ENCODE measurements around the gene HCCS.

DNA sequence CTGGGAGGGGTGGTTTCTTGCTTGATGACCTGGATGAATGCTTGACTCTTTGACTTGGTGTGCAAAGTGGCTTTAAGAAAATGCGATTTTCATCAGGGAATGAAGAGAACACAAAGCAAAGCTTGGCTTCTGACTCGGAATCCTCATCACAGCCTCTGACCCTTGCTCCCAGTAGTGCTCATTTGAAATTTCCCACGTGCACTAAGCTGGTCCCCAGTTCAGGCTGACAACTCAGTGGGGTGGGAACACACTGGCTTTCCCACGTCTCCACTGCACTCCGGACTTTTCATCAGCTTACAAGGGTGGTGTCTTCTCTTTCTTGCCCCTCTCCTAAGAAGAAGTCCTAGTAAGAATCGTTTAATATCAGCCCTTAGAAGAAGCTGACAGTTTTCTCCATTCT lies 53.3 kb downstream of the HCCS start:
- TF ChIP-seq CTCF (IDR thresholded peaks at IDR 0.05): no peak
- TF ChIP-seq EZH2 (IDR thresholded peaks at IDR 0.05; ENCODE audit: borderline replicate concordance, insufficient read depth, low read depth, low read length, poor library complexity, severe bottlenecking): no peak
